B cell (primary cell): ENCODE data around the gene SNTG2. TPM values are rescaled to one million over a fixed set of nuclear protein-coding genes. Genes with fewer than 3 reads are reported as not detected.

Source experiments
- ATAC-seq: fragments of 200-7000 bp; cut with Tn5 transposase; one replicate; pipeline ENCODE4 v1.10.0; 2021; ENCODE audit warnings: low read depth, mild to moderate bottlenecking, moderate number of reproducible peaks, moderate library complexity
- CTCF ChIA-PET: fragments of 350-600 bp; sonication (Branson Sonifier 250); formaldehyde crosslinking; loops from one replicate; lab custom pipeline; 2021; ENCODE audit warnings: antibody characterized with exemption, inconsistent platforms; lab: Charles Lee
- POLR2A ChIA-PET: fragments of 350-600 bp; sonication (Branson Sonifier 250); formaldehyde crosslinking; loops from one replicate; lab custom pipeline; 2021; ENCODE audit warnings: antibody characterized with exemption; lab: Charles Lee
- DNase-seq: peaks from one replicate; pipeline ENCODE4 v3.0.0; 2013
- H2AFZ ChIP-seq: 2 replicates; pipeline ENCODE4 v1.6.1; 2012; ENCODE audit warnings: mild to moderate bottlenecking, low read depth, low read length; ENCODE audit not compliant: insufficient read depth, poor library complexity, severe bottlenecking
- H3K27ac ChIP-seq, 2 donors: 1 replicate in 1 of 2; 2 replicates in 1 of 2; pipeline ENCODE4 v1.5.1; 2012 to 2013; ENCODE audit warnings: low read length in 2 of 2, mild to moderate bottlenecking in 2 of 2, moderate library complexity in 1 of 2
- H3K27me3 ChIP-seq, 4 experiments: fragments of 200-600 bp in 1 of 4; sonication (generic) in 1 of 4; replicated peaks in 1 of 4; 1 replicate in 2 of 4; 2 replicates in 2 of 4; pipeline versions ENCODE4 v1.6.1 to v1.7.0; 2013 to 2016; ENCODE audit warnings: low read length in 3 of 4, mild to moderate bottlenecking in 2 of 4, mixed read lengths in 1 of 4, moderate library complexity in 1 of 4; ENCODE audit not compliant: insufficient read depth in 4 of 4, control insufficient read depth in 3 of 4; ENCODE audit errors: control extremely low read depth in 1 of 4
- H3K36me3 ChIP-seq, 2 experiments: replicated peaks in 1 of 2; 1 replicate in 1 of 2; 2 replicates in 1 of 2; pipeline versions ENCODE4 v1.6.1 to v1.7.1; 2013; ENCODE audit warnings: low read length in 1 of 2; ENCODE audit not compliant: insufficient read depth in 2 of 2, control insufficient read depth in 1 of 2; ENCODE audit errors: control extremely low read depth in 1 of 2, extremely low read depth in 1 of 2
- H3K4me1 ChIP-seq, 2 donors: fragments of 200-600 bp in 1 of 2; sonication (generic) in 1 of 2; 1 replicate in 1 of 2; 2 replicates in 1 of 2; pipeline versions ENCODE4 v1.5.1 to v1.6.1; 2013 to 2017; ENCODE audit warnings: low read length in 2 of 2; ENCODE audit not compliant: control insufficient read depth in 2 of 2, insufficient read depth in 2 of 2
- H3K4me2 ChIP-seq: replicated peaks from 2 replicates; pipeline ENCODE3; 2012; ENCODE audit warnings: mild to moderate bottlenecking, low read depth, low read length; ENCODE audit not compliant: poor library complexity, severe bottlenecking
- H3K4me3 ChIP-seq, 5 experiments: fragments of 200-600 bp in 1 of 5; sonication (generic) in 1 of 5; 1 replicate in 3 of 5; 2 replicates in 2 of 5; pipeline versions ENCODE4 v1.5.1 to v1.7.0; 2011 to 2016; ENCODE audit warnings: low read length in 4 of 5, mild to moderate bottlenecking in 4 of 5, low read depth in 2 of 5, control low read depth in 1 of 5, moderate library complexity in 1 of 5; ENCODE audit not compliant: insufficient read depth in 1 of 5; ENCODE audit errors: control extremely low read depth in 1 of 5, extremely low read depth in 1 of 5
- H3K79me2 ChIP-seq: fragments of 200-600 bp; sonication (generic); one replicate; pipeline ENCODE4 v1.6.0; 2016; ENCODE audit warnings: low read length; ENCODE audit not compliant: control insufficient read depth, insufficient read depth
- H3K9ac ChIP-seq: fragments of 200-600 bp; sonication (generic); 2 replicates; pipeline ENCODE4 v1.6.1; 2017; ENCODE audit warnings: mild to moderate bottlenecking, low read length, moderate library complexity
- H3K9me3 ChIP-seq, 3 donors: one replicate each; pipeline versions ENCODE4 v1.6.1 to v1.7.1; 2013; ENCODE audit warnings: low read length in 2 of 3; ENCODE audit not compliant: control insufficient read depth in 2 of 3, insufficient read depth in 1 of 3; ENCODE audit errors: control extremely low read depth in 1 of 3
- H4K20me1 ChIP-seq: 2 replicates; pipeline ENCODE4 v1.6.0; 2012; ENCODE audit warnings: mild to moderate bottlenecking, low read length; ENCODE audit not compliant: insufficient read depth, control insufficient read depth, poor library complexity, severe bottlenecking
- H3K27ac Mint-ChIP-seq: one replicate; pipeline ENCODE4 v1.8.0; 2021; ENCODE audit warnings: mixed read lengths
- H3K27me3 Mint-ChIP-seq: one replicate; pipeline ENCODE4 v1.8.0; 2021; ENCODE audit warnings: mixed read lengths
- H3K4me1 Mint-ChIP-seq: one replicate; pipeline ENCODE4 v1.8.0; 2021; ENCODE audit warnings: mixed read lengths
- H3K4me3 Mint-ChIP-seq: one replicate; pipeline ENCODE4 v1.8.0; 2021; ENCODE audit warnings: mixed read lengths
- H3K9me3 Mint-ChIP-seq: one replicate; pipeline ENCODE4 v1.8.0; 2022; ENCODE audit warnings: mixed read lengths; ENCODE audit not compliant: insufficient read depth
- EZH2 ChIP-seq: IDR thresholded peaks from 2 replicates; pipeline ENCODE4 v1.6.1; 2012; ENCODE audit warnings: borderline replicate concordance, low read depth, mild to moderate bottlenecking, moderate library complexity, low read length; ENCODE audit not compliant: insufficient read depth, poor library complexity, severe bottlenecking
- WGBS: methylation state at CpG from one replicate; pipeline ENCODE4 v1.1.5; 2013; ENCODE audit warnings: missing lambda C conversion rate; ENCODE audit not compliant: insufficient coverage; 5-methylcytosine and 5-hydroxymethylcytosine counted together
- intact Hi-C: fragments of 100-400 bp; cut with micrococcal nuclease; formaldehyde crosslinking; loops from one replicate; pipeline ENCODE4 v1.10.0; 2022
- polyA plus RNA-seq: library from polyadenylated mRNA; depleted of rRNA; stranded (reverse); fragments of >200 nt; gene quantifications from 2 replicates; pipeline ENCODE4 v1.2.3, GENCODE V29; 2012
- total RNA-seq, 2 donors: library from RNA; stranded (reverse); fragments of 120-200 nt in 1 of 2; gene quantifications; 1 replicate in 1 of 2; 2 replicates in 1 of 2; pipeline versions ENCODE4 v1.2.3 to v1.2.4, GENCODE V29; 2013 to 2022
- TF ChIP-seq, protein P1 (sequence below): fragments of 200-600 bp; IDR thresholded peaks from one replicate; pipeline ENCODE4 v1.8.0; 2022; ENCODE audit warnings: antibody characterized with exemption, mild to moderate bottlenecking

The SNTG2 gene
- total and polyA plus RNA-seq, 2 donors (not counting 1 experiment from before 2014, with no cell fraction given), result 2.1 to 2.4 TPM

DNA sequence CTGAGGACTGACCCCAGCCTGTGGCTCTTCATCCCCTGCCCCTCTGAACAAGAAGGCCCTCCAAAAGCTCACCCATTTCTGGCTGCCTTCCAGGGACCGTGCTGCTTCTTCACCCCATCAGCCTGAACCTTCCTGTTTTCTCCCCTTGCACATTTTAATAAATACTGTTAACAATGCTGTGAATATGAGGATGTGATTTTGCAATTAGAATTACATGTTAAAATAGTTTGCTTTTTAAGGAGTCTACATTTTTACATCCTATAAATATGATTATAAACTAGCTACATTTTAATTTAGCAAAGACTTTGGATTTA lies 4.0 kb downstream of the SNTG2 start:
- Mint-ChIP-seq H3K27me3 (peaks cover 43% of the 10 kb centered on the region), H3K9me3 (no peaks in the 10 kb centered on the region), H3K4me1 (peaks cover 17% of the 10 kb centered on the region), H3K27ac (peak overlapping the region; percentile 20), H3K4me3 (no peak overlapping the region)
- no peak for DNase-seq
- H4K20me1 ChIP-seq, result no peaks in the 10 kb centered on the region
- no peaks in the 10 kb centered on the region for H3K36me3 ChIP-seq
- TF ChIP-seq EZH2, result no peak
- TF ChIP-seq, protein P1, sequence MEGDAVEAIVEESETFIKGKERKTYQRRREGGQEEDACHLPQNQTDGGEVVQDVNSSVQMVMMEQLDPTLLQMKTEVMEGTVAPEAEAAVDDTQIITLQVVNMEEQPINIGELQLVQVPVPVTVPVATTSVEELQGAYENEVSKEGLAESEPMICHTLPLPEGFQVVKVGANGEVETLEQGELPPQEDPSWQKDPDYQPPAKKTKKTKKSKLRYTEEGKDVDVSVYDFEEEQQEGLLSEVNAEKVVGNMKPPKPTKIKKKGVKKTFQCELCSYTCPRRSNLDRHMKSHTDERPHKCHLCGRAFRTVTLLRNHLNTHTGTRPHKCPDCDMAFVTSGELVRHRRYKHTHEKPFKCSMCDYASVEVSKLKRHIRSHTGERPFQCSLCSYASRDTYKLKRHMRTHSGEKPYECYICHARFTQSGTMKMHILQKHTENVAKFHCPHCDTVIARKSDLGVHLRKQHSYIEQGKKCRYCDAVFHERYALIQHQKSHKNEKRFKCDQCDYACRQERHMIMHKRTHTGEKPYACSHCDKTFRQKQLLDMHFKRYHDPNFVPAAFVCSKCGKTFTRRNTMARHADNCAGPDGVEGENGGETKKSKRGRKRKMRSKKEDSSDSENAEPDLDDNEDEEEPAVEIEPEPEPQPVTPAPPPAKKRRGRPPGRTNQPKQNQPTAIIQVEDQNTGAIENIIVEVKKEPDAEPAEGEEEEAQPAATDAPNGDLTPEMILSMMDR, result no peak
- no peak overlapping the region for H3K27ac ChIP-seq
- intact Hi-C loops, result no loop called here
- H3K4me1 ChIP-seq, result peaks cover 13% of the 10 kb centered on the region in 2 donors
- peaks cover 0 to 15% (median 0%) of the 10 kb centered on the region in 3 donors for H3K9me3 ChIP-seq
- ATAC-seq, result no peak
- POLR2A ChIA-PET, result no interaction called here
- H3K27me3 ChIP-seq, result peaks cover 0 to 20% (median 11%) of the 10 kb centered on the region in 4 experiments
- no CpG with 5 or more reads among the region's 1 CpG for WGBS
- CTCF ChIA-PET, result interaction anchor here (1.7 kb wide), 1 partner anchor 590 kb away, joined by 4 read pairs; no protein-coding TSS in a partner anchor
- H3K4me3 ChIP-seq, result no peak overlapping the region
- H3K9ac ChIP-seq, result no peak overlapping the region
- H2AFZ ChIP-seq, result no peak overlapping the region
- H3K79me2 ChIP-seq, result no peaks in the 10 kb centered on the region
- H3K4me2 ChIP-seq, result no peak overlapping the region

DNA sequence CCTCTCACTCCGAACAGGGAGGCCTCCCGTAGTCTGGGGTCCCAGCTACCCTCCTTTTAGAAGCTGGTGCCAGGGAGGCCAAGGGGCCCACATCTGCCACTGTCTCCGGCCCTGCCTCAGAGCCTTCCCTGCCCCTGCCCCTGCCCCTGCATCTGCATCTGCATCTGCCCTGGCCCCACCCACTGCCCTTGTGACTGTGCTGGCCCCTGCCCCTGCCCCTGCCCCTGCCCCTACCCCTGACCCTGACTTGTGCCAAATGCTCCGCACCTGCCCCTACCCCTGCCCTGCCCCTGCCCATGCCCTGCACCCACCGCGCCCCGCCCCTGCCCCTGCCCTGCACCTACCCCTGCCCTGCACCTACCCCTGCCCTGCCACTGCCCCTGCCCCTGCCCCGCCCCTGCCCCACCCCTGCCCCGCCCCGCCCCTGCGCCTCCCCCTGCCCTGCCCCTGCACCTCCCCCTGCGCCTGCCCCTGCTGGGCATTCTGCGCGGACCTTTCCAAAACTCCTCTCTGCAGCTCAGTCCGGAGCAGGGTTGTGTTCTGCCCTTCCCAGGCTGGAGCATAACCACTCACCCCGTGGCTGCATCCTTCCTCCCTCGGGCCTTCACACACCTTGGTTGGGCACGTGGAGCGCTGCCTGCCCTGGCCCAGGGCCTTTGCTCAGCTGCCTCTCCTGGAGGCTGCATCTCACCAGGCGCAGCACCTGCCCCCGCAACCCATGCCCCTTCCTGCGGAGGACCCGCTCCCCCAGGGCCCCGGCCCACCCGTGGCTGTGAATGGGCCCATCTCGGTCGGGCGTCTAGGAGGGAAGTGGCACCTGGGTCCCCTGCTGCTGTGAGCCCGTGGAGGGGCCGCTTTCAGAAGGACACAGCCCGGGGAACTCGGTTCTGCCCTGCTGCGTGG lies 5.4 kb downstream of the SNTG2 start:
- H4K20me1 ChIP-seq, result no peaks in the 10 kb centered on the region
- no peak overlapping the region for H3K27ac ChIP-seq
- ATAC-seq, result no peak
- peaks cover 0 to 7% (median 0%) of the 10 kb centered on the region in 3 donors for H3K9me3 ChIP-seq
- H2AFZ ChIP-seq, result no peak overlapping the region
- ChIA-PET CTCF (interaction anchor here (1.7 kb wide), 1 partner anchor 589 kb away, joined by 4 read pairs; no protein-coding TSS in a partner anchor), POLR2A (no interaction called here)
- H3K27me3 ChIP-seq, result peaks cover 0 to 14% (median 10%) of the 10 kb centered on the region in 4 experiments
- intact Hi-C loops, result no loop called here
- peaks cover 15% of the 10 kb centered on the region for H3K4me1 Mint-ChIP-seq
- no peaks in the 10 kb centered on the region for H3K79me2 ChIP-seq
- H3K4me1 ChIP-seq, result peaks cover 6 to 8% of the 10 kb centered on the region in 2 donors
- WGBS, result 91% methylated on average over 23 of the region's 33 CpGs
- no peak for TF ChIP-seq EZH2
- TF ChIP-seq, protein P1, result no peak
- no peak overlapping the region for H3K4me2 ChIP-seq
- H3K36me3 ChIP-seq, result no peaks in the 10 kb centered on the region
- H3K4me3 Mint-ChIP-seq, result no peak overlapping the region
- DNase-seq, result no peak
- H3K9ac ChIP-seq, result no peak overlapping the region
- H3K27me3 Mint-ChIP-seq, result peaks cover 40% of the 10 kb centered on the region
- no peaks in the 10 kb centered on the region for H3K9me3 Mint-ChIP-seq
- no peak overlapping the region for H3K4me3 ChIP-seq
- no peak overlapping the region for H3K27ac Mint-ChIP-seq
